WTC11 (cell line): ENCODE data around the gene ACOX3. TPM values are rescaled to one million over a fixed set of nuclear protein-coding genes. Genes with fewer than 3 reads are reported as not detected.
A peak's percentile ranks its signal among the peaks of the same experiment; 100 is the strongest.

Experiments
- ATAC-seq: fragments of 200-7000 bp; cut with Tn5 transposase; 2 replicates; pipeline ENCODE4 v1.10.0; 2021; ENCODE audit warnings: mild to moderate bottlenecking, moderate library complexity
- CTCF ChIA-PET: fragments of 300-600 bp; sonication (Branson Sonifier 250); formaldehyde crosslinking; loops from one replicate; lab custom pipeline; 2021; ENCODE audit warnings: antibody characterized with exemption; lab: Charles Lee
- POLR2A ChIA-PET: fragments of 350-600 bp; sonication (Branson Sonifier 250); formaldehyde crosslinking; loops from one replicate; lab custom pipeline; 2021; ENCODE audit warnings: antibody characterized with exemption; lab: Charles Lee
- DNase-seq: peaks from one replicate; pipeline ENCODE4 v3.0.0; 2021; ENCODE audit warnings: low spot score
- H3K27ac Mint-ChIP-seq: 2 replicates; pipeline ENCODE4 v1.8.0; 2021; ENCODE audit warnings: mixed read lengths
- H3K27me3 Mint-ChIP-seq: 2 replicates; pipeline ENCODE4 v1.8.0; 2021; ENCODE audit warnings: low read depth, mild to moderate bottlenecking, moderate library complexity, mixed read lengths
- H3K36me3 Mint-ChIP-seq: 2 replicates; pipeline ENCODE4 v1.8.0; 2021; ENCODE audit warnings: mixed read lengths
- H3K4me1 Mint-ChIP-seq: 2 replicates; pipeline ENCODE4 v1.8.0; 2022; ENCODE audit warnings: mixed read lengths
- H3K4me3 Mint-ChIP-seq: 2 replicates; pipeline ENCODE4 v1.8.0; 2021; ENCODE audit warnings: mild to moderate bottlenecking, moderate library complexity, mixed read lengths
- H3K9me3 Mint-ChIP-seq: 2 replicates; pipeline ENCODE4 v1.8.0; 2021; ENCODE audit warnings: mixed read lengths
- CREM ChIP-seq: sonication (generic); formaldehyde crosslinking; IDR thresholded peaks from 2 replicates; pipeline ENCODE4 v1.8.1; 2022; ENCODE audit warnings: mild to moderate bottlenecking, missing genetic modification reagents, moderate library complexity
- ELF4 ChIP-seq: sonication (generic); formaldehyde crosslinking; IDR thresholded peaks from 2 replicates; pipeline ENCODE4 v1.8.1; 2022; ENCODE audit warnings: low read depth, mild to moderate bottlenecking, moderate library complexity, missing genetic modification reagents
- ESRRA ChIP-seq: sonication (generic); formaldehyde crosslinking; IDR thresholded peaks from 2 replicates; pipeline ENCODE4 v1.8.1; 2022; ENCODE audit warnings: mild to moderate bottlenecking, missing genetic modification reagents, borderline replicate concordance
- GRHL2 ChIP-seq: fragments of 250-450 bp; sonication (Bioruptor Pico); IDR thresholded peaks from 2 replicates; pipeline ENCODE4 v1.8.0; 2022; ENCODE audit warnings: mild to moderate bottlenecking, moderate library complexity; ENCODE audit not compliant: insufficient replicate concordance, severe bottlenecking
- RELA ChIP-seq: sonication (generic); formaldehyde crosslinking; IDR thresholded peaks from 2 replicates; pipeline ENCODE4 v1.8.1; 2022; ENCODE audit warnings: missing genetic modification reagents, mild to moderate bottlenecking, borderline replicate concordance
- SP1 ChIP-seq: sonication (generic); formaldehyde crosslinking; conservative IDR thresholded peaks from 2 replicates; pipeline ENCODE4 v1.8.1; 2022; ENCODE audit warnings: missing genetic modification reagents
- ZNF317 ChIP-seq: sonication (generic); formaldehyde crosslinking; IDR thresholded peaks from 2 replicates; pipeline ENCODE4 v1.8.1; 2023; ENCODE audit warnings: low read depth, mild to moderate bottlenecking, moderate library complexity, missing genetic modification reagents, borderline replicate concordance
- ZNF416 ChIP-seq: fragments of 250-450 bp; sonication (Bioruptor Pico); IDR thresholded peaks from 2 replicates; pipeline ENCODE4 v1.9.0; 2021; ENCODE audit warnings: mild to moderate bottlenecking, inconsistent platforms
- total RNA-seq: library from RNA; stranded (reverse); gene quantifications from 3 replicates; pipeline ENCODE4 v1.2.3, GENCODE V29; 2021
- TF ChIP-seq, protein P1 (sequence below): sonication (generic); formaldehyde crosslinking; IDR thresholded peaks from 2 replicates; pipeline ENCODE4 v1.8.0; 2023; ENCODE audit warnings: missing genetic modification reagents, mild to moderate bottlenecking, borderline replicate concordance
- TF ChIP-seq, protein P2 (sequence below): sonication (generic); formaldehyde crosslinking; conservative IDR thresholded peaks from 2 replicates; pipeline ENCODE4 v1.8.1; 2023; ENCODE audit warnings: mild to moderate bottlenecking, low read depth, missing genetic modification reagents, moderate library complexity
- TF ChIP-seq, protein P3 (sequence below): fragments of 250-450 bp; sonication (Bioruptor Pico); IDR thresholded peaks from 2 replicates; pipeline ENCODE4 v1.9.0; 2021; ENCODE audit warnings: mild to moderate bottlenecking
- TF ChIP-seq, protein P4 (sequence below): sonication (generic); formaldehyde crosslinking; conservative IDR thresholded peaks from 2 replicates; pipeline ENCODE4 v1.8.1; 2022; ENCODE audit warnings: mild to moderate bottlenecking, missing genetic modification reagents
- TF ChIP-seq, protein P5 (sequence below): sonication (generic); formaldehyde crosslinking; IDR thresholded peaks from 2 replicates; pipeline ENCODE4 v1.8.1; 2023; ENCODE audit warnings: mild to moderate bottlenecking, moderate library complexity, missing genetic modification reagents
- TF ChIP-seq, protein P6 (sequence below): fragments of 250-450 bp; sonication (Bioruptor Pico); IDR thresholded peaks from 2 replicates; pipeline ENCODE4 v2.1.2; 2022; ENCODE audit warnings: mild to moderate bottlenecking, moderate library complexity
- TF ChIP-seq, protein P7 (sequence below): sonication (generic); formaldehyde crosslinking; IDR thresholded peaks from 2 replicates; pipeline ENCODE4 v1.8.0; 2022; ENCODE audit warnings: mild to moderate bottlenecking, missing genetic modification reagents

Gene ACOX3
- total RNA-seq, 1 experiment from 2014 or later, result 10.7 TPM

DNA sequence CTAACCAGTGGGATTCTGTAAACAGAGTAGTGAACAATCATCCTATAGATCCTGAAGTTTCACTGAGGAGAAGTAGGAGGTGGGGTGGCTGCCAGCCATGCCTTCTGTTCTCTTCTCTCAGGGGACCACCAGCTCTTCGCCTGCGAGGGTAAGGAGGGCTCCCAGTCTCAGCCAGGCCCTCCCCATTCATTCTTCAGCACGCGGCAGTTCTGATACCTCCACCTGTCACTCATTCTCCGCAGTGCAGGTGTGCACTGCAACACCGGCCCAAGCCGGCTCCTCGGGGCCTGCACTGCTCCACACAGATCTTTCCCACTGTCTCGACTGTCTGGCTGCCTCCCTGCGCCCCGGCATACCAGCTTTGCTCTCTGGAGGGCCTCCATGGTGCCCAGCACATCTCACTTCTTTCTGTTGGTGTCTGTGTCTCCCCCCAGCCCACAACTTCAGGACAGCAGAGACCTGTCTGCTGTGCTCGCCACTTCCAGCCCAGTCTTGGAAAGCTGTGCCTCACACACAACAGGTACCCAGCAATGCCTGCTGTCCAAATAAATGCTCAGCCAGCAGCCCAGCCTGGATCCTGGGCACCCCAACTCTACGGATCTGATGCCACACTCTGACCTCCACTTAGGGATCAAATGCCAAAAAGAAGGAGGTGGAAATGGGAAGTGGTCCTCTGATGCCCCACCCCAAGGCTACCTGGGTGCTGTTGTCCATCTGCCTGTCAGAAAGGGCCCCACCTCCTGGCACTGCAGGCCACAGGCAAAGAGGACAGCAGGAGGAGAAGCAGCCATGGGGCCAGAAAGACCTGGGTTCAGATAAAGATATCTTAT is 29.0 kb downstream of the ACOX3 start:
- Mint-ChIP-seq H3K4me1 (peaks cover 9% of the 10 kb centered on the region), H3K4me3 (no peak overlapping the region), H3K27ac (no peak overlapping the region)
- ChIA-PET POLR2A (no interaction called here), CTCF (interaction anchor here (0.7 to 2.5 kb wide), 27 partner anchors 8 to 761 kb away, joined by 3 to 32 read pairs (median 5); partner anchors contain the start of genes ABLIM2 and HTRA3)
- ATAC-seq, result no peak
- TF ChIP-seq GRHL2, result no peak
- TF ChIP-seq ELF4, result no peak
- TF ChIP-seq RELA (CRISPR knock-in tag), result no peak
- TF ChIP-seq, protein P1, sequence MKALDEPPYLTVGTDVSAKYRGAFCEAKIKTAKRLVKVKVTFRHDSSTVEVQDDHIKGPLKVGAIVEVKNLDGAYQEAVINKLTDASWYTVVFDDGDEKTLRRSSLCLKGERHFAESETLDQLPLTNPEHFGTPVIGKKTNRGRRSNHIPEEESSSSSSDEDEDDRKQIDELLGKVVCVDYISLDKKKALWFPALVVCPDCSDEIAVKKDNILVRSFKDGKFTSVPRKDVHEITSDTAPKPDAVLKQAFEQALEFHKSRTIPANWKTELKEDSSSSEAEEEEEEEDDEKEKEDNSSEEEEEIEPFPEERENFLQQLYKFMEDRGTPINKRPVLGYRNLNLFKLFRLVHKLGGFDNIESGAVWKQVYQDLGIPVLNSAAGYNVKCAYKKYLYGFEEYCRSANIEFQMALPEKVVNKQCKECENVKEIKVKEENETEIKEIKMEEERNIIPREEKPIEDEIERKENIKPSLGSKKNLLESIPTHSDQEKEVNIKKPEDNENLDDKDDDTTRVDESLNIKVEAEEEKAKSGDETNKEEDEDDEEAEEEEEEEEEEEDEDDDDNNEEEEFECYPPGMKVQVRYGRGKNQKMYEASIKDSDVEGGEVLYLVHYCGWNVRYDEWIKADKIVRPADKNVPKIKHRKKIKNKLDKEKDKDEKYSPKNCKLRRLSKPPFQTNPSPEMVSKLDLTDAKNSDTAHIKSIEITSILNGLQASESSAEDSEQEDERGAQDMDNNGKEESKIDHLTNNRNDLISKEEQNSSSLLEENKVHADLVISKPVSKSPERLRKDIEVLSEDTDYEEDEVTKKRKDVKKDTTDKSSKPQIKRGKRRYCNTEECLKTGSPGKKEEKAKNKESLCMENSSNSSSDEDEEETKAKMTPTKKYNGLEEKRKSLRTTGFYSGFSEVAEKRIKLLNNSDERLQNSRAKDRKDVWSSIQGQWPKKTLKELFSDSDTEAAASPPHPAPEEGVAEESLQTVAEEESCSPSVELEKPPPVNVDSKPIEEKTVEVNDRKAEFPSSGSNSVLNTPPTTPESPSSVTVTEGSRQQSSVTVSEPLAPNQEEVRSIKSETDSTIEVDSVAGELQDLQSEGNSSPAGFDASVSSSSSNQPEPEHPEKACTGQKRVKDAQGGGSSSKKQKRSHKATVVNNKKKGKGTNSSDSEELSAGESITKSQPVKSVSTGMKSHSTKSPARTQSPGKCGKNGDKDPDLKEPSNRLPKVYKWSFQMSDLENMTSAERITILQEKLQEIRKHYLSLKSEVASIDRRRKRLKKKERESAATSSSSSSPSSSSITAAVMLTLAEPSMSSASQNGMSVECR (CRISPR knock-in tag), result no peak
- no peak for TF ChIP-seq CREM (CRISPR knock-in tag)
- TF ChIP-seq, protein P2, sequence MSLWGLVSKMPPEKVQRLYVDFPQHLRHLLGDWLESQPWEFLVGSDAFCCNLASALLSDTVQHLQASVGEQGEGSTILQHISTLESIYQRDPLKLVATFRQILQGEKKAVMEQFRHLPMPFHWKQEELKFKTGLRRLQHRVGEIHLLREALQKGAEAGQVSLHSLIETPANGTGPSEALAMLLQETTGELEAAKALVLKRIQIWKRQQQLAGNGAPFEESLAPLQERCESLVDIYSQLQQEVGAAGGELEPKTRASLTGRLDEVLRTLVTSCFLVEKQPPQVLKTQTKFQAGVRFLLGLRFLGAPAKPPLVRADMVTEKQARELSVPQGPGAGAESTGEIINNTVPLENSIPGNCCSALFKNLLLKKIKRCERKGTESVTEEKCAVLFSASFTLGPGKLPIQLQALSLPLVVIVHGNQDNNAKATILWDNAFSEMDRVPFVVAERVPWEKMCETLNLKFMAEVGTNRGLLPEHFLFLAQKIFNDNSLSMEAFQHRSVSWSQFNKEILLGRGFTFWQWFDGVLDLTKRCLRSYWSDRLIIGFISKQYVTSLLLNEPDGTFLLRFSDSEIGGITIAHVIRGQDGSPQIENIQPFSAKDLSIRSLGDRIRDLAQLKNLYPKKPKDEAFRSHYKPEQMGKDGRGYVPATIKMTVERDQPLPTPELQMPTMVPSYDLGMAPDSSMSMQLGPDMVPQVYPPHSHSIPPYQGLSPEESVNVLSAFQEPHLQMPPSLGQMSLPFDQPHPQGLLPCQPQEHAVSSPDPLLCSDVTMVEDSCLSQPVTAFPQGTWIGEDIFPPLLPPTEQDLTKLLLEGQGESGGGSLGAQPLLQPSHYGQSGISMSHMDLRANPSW, result no peak
- TF ChIP-seq, all 79 proteins: peak for 0
- Mint-ChIP-seq H3K27me3 (no peaks in the 10 kb centered on the region; the same call in 1 of the 2 replicates), H3K9me3 (peaks cover 3% of the 10 kb centered on the region), H3K36me3 (peaks cover 4% of the 10 kb centered on the region)
- no peak for DNase-seq

DNA sequence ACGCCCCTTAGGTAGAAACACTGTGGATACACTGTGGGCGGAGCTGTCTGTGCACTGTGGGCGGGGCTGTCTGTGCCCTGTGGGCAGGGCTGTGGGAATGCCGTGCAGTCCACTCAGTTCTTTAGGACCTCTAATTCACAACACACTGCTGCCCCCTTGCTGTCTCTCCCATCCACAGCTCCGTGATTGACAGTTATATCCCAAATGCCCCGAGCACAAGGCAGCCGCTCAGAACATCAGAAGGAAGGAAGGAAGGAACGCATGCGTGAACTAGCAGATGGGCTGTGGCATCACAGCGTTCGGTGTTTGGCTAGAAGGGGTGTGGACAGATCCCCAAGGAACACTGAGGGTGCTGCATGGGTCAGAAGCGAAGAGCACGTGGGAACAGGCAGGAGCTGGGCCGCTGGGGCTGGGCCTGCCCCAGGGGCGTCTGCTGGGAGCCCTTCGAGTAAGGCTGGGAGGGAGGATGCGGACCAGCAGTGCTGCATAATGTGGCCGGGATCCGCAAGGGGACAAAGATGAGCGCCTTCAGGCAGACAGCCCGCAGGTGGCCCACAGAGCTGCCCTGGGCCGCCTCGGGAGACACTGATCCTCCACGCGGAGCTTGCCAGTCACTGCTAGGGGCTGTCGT is 29.8 kb downstream of the ACOX3 start:
- peak; percentile 85 for DNase-seq
- H3K27ac Mint-ChIP-seq, result peak overlapping the region; percentile 95
- ChIA-PET CTCF (interaction anchor here (0.6 to 2.5 kb wide), 36 partner anchors 8 to 760 kb away, joined by 3 to 32 read pairs (median 4); partner anchors contain the start of genes ABLIM2 and HTRA3), POLR2A (no interaction called here)
- ATAC-seq, result peak; percentile 92
- H3K27me3 Mint-ChIP-seq, result peaks cover 2% of the 10 kb centered on the region; the same call in 1 of the 2 replicates
- H3K9me3 Mint-ChIP-seq, result peaks cover 11% of the 10 kb centered on the region
- H3K4me3 Mint-ChIP-seq, result no peak overlapping the region
- H3K4me1 Mint-ChIP-seq, result peaks cover 9% of the 10 kb centered on the region
- H3K36me3 Mint-ChIP-seq, result peaks cover 12% of the 10 kb centered on the region
- TF ChIP-seq ESRRA, result no peak
- TF ChIP-seq ZNF416 (CRISPR knock-in tag), result no peak
- TF ChIP-seq, protein P3, sequence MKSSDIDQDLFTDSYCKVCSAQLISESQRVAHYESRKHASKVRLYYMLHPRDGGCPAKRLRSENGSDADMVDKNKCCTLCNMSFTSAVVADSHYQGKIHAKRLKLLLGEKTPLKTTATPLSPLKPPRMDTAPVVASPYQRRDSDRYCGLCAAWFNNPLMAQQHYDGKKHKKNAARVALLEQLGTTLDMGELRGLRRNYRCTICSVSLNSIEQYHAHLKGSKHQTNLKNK (CRISPR knock-in tag), result no peak
- peak; percentile 58; the same call in 1 of the 2 replicates for TF ChIP-seq SP1 (CRISPR knock-in tag)
- TF ChIP-seq, protein P4, sequence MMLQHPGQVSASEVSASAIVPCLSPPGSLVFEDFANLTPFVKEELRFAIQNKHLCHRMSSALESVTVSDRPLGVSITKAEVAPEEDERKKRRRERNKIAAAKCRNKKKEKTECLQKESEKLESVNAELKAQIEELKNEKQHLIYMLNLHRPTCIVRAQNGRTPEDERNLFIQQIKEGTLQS (CRISPR knock-in tag), result no peak
- TF ChIP-seq ZNF317 (CRISPR knock-in tag), result no peak
- TF ChIP-seq, protein P5, sequence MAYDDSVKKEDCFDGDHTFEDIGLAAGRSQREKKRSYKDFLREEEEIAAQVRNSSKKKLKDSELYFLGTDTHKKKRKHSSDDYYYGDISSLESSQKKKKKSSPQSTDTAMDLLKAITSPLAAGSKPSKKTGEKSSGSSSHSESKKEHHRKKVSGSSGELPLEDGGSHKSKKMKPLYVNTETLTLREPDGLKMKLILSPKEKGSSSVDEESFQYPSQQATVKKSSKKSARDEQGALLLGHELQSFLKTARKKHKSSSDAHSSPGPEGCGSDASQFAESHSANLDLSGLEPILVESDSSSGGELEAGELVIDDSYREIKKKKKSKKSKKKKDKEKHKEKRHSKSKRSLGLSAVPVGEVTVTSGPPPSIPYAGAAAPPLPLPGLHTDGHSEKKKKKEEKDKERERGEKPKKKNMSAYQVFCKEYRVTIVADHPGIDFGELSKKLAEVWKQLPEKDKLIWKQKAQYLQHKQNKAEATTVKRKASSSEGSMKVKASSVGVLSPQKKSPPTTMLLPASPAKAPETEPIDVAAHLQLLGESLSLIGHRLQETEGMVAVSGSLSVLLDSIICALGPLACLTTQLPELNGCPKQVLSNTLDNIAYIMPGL (CRISPR knock-in tag), result no peak
- TF ChIP-seq, protein P6, sequence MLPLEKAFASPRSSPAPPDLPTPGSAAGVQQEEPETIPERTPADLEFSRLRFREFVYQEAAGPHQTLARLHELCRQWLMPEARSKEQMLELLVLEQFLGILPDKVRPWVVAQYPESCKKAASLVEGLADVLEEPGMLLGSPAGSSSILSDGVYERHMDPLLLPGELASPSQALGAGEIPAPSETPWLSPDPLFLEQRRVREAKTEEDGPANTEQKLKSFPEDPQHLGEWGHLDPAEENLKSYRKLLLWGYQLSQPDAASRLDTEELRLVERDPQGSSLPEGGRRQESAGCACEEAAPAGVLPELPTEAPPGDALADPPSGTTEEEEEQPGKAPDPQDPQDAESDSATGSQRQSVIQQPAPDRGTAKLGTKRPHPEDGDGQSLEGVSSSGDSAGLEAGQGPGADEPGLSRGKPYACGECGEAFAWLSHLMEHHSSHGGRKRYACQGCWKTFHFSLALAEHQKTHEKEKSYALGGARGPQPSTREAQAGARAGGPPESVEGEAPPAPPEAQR (CRISPR knock-in tag), result no peak
- TF ChIP-seq, protein P7, sequence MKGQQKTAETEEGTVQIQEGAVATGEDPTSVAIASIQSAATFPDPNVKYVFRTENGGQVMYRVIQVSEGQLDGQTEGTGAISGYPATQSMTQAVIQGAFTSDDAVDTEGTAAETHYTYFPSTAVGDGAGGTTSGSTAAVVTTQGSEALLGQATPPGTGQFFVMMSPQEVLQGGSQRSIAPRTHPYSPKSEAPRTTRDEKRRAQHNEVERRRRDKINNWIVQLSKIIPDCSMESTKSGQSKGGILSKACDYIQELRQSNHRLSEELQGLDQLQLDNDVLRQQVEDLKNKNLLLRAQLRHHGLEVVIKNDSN (CRISPR knock-in tag), result no peak
